Karpas-422 (cell line): ENCODE results near the gene CEP295NL. TPM values are rescaled to one million over a fixed set of nuclear protein-coding genes. Genes with fewer than 3 reads are reported as not detected.

Source experiments
- DNase-seq: peaks from one replicate; pipeline ENCODE4 v3.0.0-alpha.2; 2015
- H2AFZ ChIP-seq: fragments of 200-600 bp; sonication (generic); 2 replicates; pipeline ENCODE4 v1.6.1; 2014; ENCODE audit warnings: antibody characterized with exemption, low read length, mixed read lengths
- H3K27ac ChIP-seq: fragments of 200-600 bp; sonication (generic); 2 replicates; pipeline ENCODE4 v1.5.1; 2014; ENCODE audit warnings: mild to moderate bottlenecking, low read length, moderate library complexity
- H3K27me3 ChIP-seq: fragments of 200-600 bp; sonication (generic); 2 replicates; pipeline ENCODE4 v1.6.1; 2014; ENCODE audit warnings: low read length, mixed read lengths
- H3K36me3 ChIP-seq: fragments of 200-600 bp; sonication (generic); 2 replicates; pipeline ENCODE4 v1.6.1; 2014; ENCODE audit warnings: low read length, mixed read lengths; ENCODE audit not compliant: insufficient read depth
- H3K4me1 ChIP-seq: fragments of 200-600 bp; sonication (generic); 2 replicates; pipeline ENCODE4 v1.6.1; 2014; ENCODE audit warnings: mild to moderate bottlenecking, low read length, mixed read lengths
- H3K4me2 ChIP-seq: fragments of 200-600 bp; sonication (generic); 2 replicates; pipeline ENCODE4 v1.6.1; 2014; ENCODE audit warnings: low read length, low read depth, mild to moderate bottlenecking; ENCODE audit not compliant: poor library complexity, severe bottlenecking
- H3K4me3 ChIP-seq: fragments of 200-600 bp; sonication (generic); 2 replicates; pipeline ENCODE4 v1.5.1; 2014; ENCODE audit warnings: mild to moderate bottlenecking, antibody characterized with exemption, low read length, mixed read lengths
- H3K79me2 ChIP-seq: fragments of 200-600 bp; sonication (generic); 2 replicates; pipeline ENCODE4 v1.6.1; 2014; ENCODE audit warnings: mild to moderate bottlenecking, low read length, mixed read lengths
- H3K9ac ChIP-seq: fragments of 200-600 bp; sonication (generic); 2 replicates; pipeline ENCODE4 v1.6.0; 2014; ENCODE audit warnings: low read length
- H3K9me2 ChIP-seq: fragments of 200-600 bp; sonication (generic), shearing (Covaris generic); replicated peaks from 2 replicates; pipeline ENCODE4 v1.6.0; 2014; ENCODE audit warnings: mild to moderate bottlenecking, low read length, moderate library complexity; ENCODE audit not compliant: insufficient read depth
- H3K9me3 ChIP-seq: fragments of 300-700, 200-600 bp; sonication (generic); 2 replicates; pipeline ENCODE4 v1.6.1; 2014; ENCODE audit warnings: low read length, mixed read lengths
- H4K20me1 ChIP-seq: fragments of 200-600 bp; sonication (generic); 2 replicates; pipeline ENCODE4 v1.6.1; 2014; ENCODE audit warnings: mild to moderate bottlenecking, antibody characterized with exemption, low read length, low read depth; ENCODE audit not compliant: insufficient read depth
- total RNA-seq: library from RNA; depleted of rRNA; stranded (reverse); fragments of >200 nt; shearing (Covaris generic); gene quantifications from 2 replicates; pipeline ENCODE4 v1.2.3, GENCODE V29; 2014; ENCODE audit warnings: low replicate concordance

CEP295NL gene
- total RNA-seq, 1 experiment from 2014 or later, result not detected

DNA sequence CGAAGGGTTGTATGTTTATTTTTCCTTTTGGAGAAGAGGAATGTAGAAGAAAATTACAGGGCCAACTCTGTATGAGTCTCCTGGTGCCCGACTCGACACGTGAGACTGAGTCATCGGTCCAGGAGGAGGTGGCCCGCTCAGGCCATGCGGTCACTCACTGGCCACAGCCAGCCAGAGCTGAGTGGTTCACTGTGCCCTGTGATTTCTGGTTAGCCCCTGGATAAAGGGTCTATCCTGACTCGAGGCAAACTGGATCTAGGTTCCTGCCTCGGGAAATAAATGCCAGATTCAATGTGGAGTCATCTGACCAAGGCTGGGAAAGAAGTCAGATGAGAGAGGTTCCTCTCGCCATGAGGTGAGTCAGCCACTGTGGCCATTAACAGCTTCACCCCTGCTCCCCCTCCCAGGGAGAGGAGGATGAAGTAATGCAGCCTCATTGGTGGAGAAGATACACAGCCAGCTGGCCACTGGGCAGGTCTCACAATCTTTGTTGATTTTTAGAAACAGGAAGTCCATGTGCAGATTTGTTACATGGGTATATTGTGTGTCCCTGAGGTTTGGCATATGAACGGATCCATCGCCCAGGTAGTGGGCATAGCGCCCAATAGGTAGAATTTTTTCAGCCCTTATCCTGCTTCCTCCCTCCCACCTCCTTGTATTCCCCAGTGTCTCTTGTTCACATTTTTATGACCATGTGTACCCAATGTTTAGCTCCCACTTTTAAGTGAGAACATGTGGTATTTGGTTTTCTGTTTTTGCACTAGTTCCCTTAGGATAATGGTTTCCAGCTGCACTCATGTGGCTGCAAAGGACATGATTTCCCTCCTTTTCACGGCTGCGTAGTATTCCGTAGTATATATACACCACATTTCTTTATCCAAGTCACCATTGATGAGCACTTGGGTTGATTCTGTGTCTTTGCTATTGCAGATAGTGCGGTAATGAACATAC is 40.7 kb downstream of the CEP295NL start:
- Histone ChIP-seq H3K4me3 (no peak overlapping the region), H3K4me2 (no peak overlapping the region), H3K4me1 (no peaks in the 10 kb centered on the region), H3K79me2 (no peaks in the 10 kb centered on the region), H3K27me3 (no peaks in the 10 kb centered on the region), H2AFZ (no peak overlapping the region), H3K9me2 (no peaks in the 10 kb centered on the region), H3K9me3 (no peaks in the 10 kb centered on the region), H3K36me3 (no peaks in the 10 kb centered on the region), H3K9ac (no peak overlapping the region), H3K27ac (no peak overlapping the region), H4K20me1 (no peaks in the 10 kb centered on the region)
- DNase-seq, result no peak

DNA sequence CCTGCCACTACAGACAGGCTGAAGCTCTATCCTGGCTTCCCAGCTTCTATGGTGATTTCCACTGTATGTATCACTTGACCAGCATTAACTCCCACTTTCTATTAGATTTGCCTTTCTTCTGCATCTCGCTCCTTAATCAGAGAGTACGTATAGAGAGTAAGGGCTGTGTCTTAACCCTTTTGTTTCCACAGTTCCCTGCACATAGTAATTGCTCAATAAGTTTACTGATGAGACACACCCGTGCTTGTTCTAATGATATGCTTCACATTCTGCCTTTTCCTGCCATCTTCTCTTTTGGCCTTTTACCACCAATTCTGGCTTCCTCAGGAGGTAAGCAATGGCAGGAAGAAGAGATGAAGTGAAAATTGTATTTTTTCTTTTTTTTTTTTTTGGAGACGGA is 41.8 kb downstream of the CEP295NL start:
- Histone ChIP-seq H3K4me1 (no peaks in the 10 kb centered on the region), H2AFZ (no peak overlapping the region), H3K79me2 (no peaks in the 10 kb centered on the region), H4K20me1 (no peaks in the 10 kb centered on the region), H3K4me2 (no peak overlapping the region), H3K27me3 (no peaks in the 10 kb centered on the region), H3K9ac (no peak overlapping the region), H3K9me3 (no peaks in the 10 kb centered on the region), H3K9me2 (no peaks in the 10 kb centered on the region), H3K27ac (no peak overlapping the region), H3K36me3 (no peaks in the 10 kb centered on the region), H3K4me3 (no peak overlapping the region)
- no peak for DNase-seq

DNA sequence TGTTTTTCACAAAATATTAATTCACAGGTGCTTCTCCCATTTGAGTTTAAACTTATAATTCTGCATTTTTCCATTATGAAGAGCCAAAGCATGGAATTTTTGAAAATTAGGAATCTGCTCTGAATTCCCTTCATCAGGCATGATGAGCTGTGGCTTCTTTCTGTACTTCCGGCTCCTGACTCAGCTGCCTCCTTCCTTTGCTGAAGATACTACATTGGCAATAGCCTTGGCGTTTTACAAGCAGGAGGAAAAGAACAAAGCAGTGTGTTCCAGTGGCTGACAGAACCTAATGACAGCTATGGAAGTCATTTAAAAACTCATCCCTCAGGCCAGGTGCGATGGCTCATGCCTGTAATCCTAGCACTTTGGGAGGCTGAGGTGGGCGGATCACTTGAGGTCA is 44.0 kb downstream of the CEP295NL start:
- DNase-seq, result no peak
- Histone ChIP-seq H3K9me2 (no peaks in the 10 kb centered on the region), H3K9ac (no peak overlapping the region), H3K9me3 (no peaks in the 10 kb centered on the region), H2AFZ (no peak overlapping the region), H3K4me2 (no peak overlapping the region), H3K36me3 (no peaks in the 10 kb centered on the region), H3K79me2 (no peaks in the 10 kb centered on the region), H3K27ac (no peak overlapping the region), H3K27me3 (no peaks in the 10 kb centered on the region), H3K4me1 (no peaks in the 10 kb centered on the region), H4K20me1 (no peaks in the 10 kb centered on the region), H3K4me3 (no peak overlapping the region)

DNA sequence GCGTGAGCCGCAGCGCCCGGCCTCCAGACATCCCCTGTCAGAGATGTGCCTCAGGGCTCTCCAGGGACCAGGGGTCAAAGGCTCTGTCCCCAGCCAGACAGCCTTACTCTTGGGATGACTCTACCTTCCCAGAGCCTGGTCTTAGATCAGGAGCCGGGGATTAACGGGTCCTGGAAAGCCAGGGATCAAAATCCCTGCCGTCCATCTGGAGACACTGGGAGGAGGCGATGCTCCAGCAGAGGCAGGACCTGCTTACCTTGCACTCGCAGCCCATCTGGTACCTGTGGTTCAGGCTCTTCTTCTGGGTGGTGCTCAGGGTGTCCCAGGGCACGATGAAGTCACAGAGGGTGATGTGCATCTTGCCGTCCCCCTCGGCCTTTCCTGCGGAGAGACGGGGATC is 45.7 kb downstream of the CEP295NL start:
- H4K20me1 ChIP-seq, result no peaks in the 10 kb centered on the region
- H3K4me2 ChIP-seq, result no peak overlapping the region
- no peaks in the 10 kb centered on the region for H3K36me3 ChIP-seq
- no peak for DNase-seq
- H3K4me1 ChIP-seq, result no peaks in the 10 kb centered on the region
- no peak overlapping the region for H2AFZ ChIP-seq
- H3K9me3 ChIP-seq, result no peaks in the 10 kb centered on the region
- H3K79me2 ChIP-seq, result no peaks in the 10 kb centered on the region
- no peaks in the 10 kb centered on the region for H3K27me3 ChIP-seq
- no peak overlapping the region for H3K4me3 ChIP-seq
- no peaks in the 10 kb centered on the region for H3K9me2 ChIP-seq
- H3K27ac ChIP-seq, result no peak overlapping the region
- no peak overlapping the region for H3K9ac ChIP-seq

DNA sequence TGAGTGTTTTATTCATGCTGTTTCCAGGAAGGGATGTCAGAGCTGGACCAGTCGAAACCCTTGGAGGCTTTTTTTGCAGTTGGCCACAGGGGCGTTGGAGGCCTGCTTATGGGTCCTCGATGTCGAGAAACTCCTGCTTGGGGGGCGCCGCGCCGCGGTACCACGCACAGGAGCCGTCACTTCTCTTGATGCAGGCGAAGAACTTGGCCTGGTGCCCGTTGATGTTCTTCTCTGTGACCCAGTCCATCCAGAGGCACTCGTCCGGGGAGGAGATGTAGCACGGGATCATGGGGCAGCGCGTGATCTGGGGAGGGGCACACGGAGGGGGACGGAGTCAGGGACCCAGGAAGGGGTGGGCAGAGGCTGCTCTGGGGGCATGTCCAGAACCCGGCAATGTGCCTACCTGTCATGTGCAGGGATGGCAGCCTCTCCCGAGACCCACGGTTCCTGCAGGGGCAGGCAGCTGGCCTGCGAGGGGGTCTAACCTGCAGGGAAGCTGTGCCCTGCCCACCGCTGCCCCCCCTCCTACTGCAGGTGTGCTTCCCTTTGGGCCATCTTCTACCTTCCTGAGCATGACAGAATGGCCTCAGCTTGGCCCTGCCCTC is 47.3 kb downstream of the CEP295NL start:
- H4K20me1 ChIP-seq, result no peaks in the 10 kb centered on the region
- H3K79me2 ChIP-seq, result no peaks in the 10 kb centered on the region
- H3K27ac ChIP-seq, result no peak overlapping the region
- H3K4me3 ChIP-seq, result no peak overlapping the region
- H3K36me3 ChIP-seq, result no peaks in the 10 kb centered on the region
- no peak for DNase-seq
- H3K9me3 ChIP-seq, result no peaks in the 10 kb centered on the region
- no peaks in the 10 kb centered on the region for H3K27me3 ChIP-seq
- H3K4me1 ChIP-seq, result no peaks in the 10 kb centered on the region
- H3K9me2 ChIP-seq, result no peaks in the 10 kb centered on the region
- no peak overlapping the region for H3K4me2 ChIP-seq
- no peak overlapping the region for H3K9ac ChIP-seq
- no peak overlapping the region for H2AFZ ChIP-seq

DNA sequence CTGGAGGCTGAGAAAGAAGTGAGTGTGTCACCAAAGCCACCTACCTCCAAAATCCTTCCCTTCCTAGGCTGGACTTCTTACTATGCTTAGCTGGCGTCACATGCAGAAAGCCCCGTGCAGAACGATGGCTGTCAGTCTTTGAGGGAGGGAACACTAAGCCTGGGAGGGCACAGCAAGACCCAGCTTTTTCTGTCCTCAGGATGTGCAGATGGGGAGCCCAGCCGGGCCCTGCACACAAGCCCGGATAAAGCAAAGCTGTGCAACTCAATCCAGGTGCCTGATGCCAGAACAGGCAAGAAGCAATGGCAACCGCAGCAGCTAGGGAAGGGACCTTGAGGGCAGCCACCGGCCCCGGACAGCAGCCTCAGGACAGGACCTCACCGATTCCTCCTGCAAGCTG is 48.5 kb downstream of the CEP295NL start:
- Histone ChIP-seq H3K9ac (no peak overlapping the region), H3K4me3 (no peak overlapping the region), H3K4me2 (no peak overlapping the region), H2AFZ (no peak overlapping the region), H3K4me1 (no peaks in the 10 kb centered on the region), H3K9me2 (no peaks in the 10 kb centered on the region), H3K36me3 (no peaks in the 10 kb centered on the region), H3K9me3 (no peaks in the 10 kb centered on the region), H3K27me3 (no peaks in the 10 kb centered on the region), H3K27ac (no peak overlapping the region), H4K20me1 (no peaks in the 10 kb centered on the region), H3K79me2 (no peaks in the 10 kb centered on the region)
- no peak for DNase-seq

DNA sequence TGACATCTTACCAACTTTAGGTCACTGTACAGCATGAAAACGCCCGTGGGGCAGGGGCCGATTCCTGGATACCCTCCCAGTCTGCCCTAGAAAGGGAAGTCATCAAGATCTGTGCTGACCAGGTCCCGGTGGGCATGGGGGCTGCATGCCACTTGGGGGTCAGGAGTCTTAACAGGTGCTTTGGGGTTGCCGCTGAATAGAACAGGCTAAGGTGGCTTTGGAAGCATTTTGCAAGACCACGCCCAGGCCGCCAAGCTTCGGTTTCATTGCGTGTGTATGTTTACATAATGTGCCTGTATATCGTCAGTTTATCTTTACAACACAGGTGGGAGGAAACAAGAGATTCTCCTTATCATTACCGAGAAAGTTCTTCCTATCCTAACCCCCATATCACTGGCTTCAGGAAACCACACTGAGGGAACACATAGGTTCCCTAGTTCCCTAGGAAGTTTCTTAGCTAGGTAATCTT is 49.0 kb downstream of the CEP295NL start:
- Histone ChIP-seq H4K20me1 (no peaks in the 10 kb centered on the region), H3K9me2 (no peaks in the 10 kb centered on the region), H3K4me3 (no peak overlapping the region), H2AFZ (no peak overlapping the region), H3K9ac (no peak overlapping the region), H3K79me2 (no peaks in the 10 kb centered on the region), H3K36me3 (no peaks in the 10 kb centered on the region), H3K4me2 (no peak overlapping the region), H3K27ac (no peak overlapping the region), H3K27me3 (no peaks in the 10 kb centered on the region), H3K4me1 (no peaks in the 10 kb centered on the region), H3K9me3 (no peaks in the 10 kb centered on the region)
- no peak for DNase-seq

DNA sequence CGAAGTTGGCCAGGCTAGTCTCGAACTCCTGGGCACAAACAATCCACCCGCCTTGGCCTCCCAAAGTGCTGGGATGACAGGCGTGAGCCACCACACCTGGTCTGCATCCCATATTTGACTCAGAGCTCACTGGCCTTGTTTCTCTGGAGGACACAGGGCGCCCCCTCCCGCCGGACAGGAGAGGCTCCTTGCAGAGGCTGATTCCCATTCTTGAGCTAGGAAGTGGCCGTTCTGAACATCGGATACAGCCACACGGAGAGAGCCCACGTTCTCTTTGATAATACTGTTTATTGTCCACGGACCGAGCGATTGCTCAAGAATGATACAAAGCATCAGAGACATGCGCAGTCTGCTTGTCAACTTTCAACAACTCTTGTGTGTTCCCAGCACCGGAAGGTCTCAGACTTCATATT is 50.3 kb downstream of the CEP295NL start:
- H3K4me1 ChIP-seq, result no peaks in the 10 kb centered on the region
- H3K9me3 ChIP-seq, result no peaks in the 10 kb centered on the region
- no peak overlapping the region for H2AFZ ChIP-seq
- no peaks in the 10 kb centered on the region for H3K36me3 ChIP-seq
- H4K20me1 ChIP-seq, result no peaks in the 10 kb centered on the region
- H3K4me2 ChIP-seq, result no peak overlapping the region
- H3K9me2 ChIP-seq, result no peaks in the 10 kb centered on the region
- H3K27ac ChIP-seq, result no peak overlapping the region
- no peak overlapping the region for H3K9ac ChIP-seq
- no peak for DNase-seq
- no peak overlapping the region for H3K4me3 ChIP-seq
- H3K79me2 ChIP-seq, result no peaks in the 10 kb centered on the region
- H3K27me3 ChIP-seq, result no peaks in the 10 kb centered on the region
